Midbrain (tissue), 1 donor: ENCODE data around the gene BRI3BP.
"Not testable (repeated sequence)": the region's sequence is repeated elsewhere in the genome, so short reads cannot be mapped to it uniquely, and the experiment has no call there.

ENCODE experiments used
- DNase-seq: peaks from one replicate; lab custom pipeline; 2025; lab: John Stamatoyannopoulos, UW

Gene BRI3BP

DNA sequence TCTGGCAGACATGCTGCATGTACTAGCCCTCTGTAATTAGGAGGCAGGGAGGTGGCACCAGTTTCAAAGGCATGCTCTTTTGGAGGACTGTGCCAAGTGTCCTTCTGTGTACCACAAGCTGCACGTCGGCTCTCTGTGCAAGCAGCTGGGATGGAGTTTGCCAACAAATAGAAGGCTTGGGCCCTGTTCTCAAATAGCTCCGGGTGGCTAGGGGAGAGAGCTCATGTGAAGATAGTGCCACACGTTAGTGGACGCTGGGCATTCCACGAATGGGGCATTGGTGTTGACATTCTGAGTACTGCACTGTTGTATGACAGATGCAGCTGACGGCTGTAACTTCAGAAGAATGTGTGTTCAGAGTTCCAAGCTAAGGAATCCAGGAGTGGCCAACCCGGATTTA, 76.2 kb downstream of the BRI3BP start:
- no peak for DNase-seq

DNA sequence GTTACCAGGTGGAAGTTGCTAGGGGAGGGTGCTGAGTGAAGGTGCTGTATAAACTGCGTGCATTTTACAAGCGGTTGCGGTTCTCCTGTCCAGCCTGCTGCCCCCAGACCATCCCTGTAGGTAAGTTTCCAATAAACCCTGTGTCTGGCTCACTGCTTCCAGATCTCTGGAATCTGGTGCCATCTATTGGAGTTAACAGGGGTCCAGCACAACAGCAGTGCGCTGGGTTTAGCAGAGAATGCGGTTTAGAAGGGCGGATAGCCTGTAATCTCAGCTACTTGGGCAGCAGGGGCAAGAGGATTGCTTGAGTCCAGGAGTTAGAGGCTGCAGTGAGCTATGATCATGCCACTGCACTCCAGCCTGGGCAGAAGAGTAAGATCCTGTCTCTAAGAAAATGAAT, 76.7 kb downstream of the BRI3BP start:
- DNase-seq = peak; percentile 11

DNA sequence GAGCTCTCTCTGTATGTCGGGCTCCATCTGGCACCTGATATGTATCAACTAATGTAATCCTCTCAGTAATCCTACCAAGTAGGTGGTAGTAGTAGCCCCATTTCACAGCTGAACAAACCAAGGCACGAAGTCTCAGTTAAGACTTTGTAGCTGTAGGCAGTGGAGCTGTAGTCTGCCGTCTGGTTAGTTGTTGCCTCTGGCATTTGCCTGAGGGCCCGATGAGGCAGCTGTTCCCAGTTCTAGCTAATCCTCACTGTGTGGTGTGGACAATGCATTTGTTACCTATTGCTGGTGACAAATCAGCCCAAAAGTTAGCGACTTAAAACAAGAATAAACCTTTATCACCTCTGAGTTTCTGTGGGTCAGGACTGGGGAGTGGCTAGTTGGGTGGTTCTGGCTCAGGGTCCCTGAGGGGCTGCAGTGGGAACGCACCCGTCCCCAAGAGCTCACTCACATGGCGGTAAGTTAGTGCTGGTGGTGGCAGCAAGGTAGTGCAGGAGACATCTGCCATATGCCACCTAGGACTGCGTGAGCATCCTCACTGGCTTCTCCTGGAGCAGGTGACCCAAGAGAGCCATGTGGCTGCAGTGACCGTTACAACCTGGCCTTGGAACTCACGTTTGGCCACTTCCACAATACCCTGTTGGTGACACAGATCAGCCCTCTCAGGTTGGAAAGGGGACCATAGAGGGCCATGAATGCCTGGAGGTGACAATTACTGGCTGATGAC, 77.4 kb downstream of the BRI3BP start:
- no peak for DNase-seq

DNA sequence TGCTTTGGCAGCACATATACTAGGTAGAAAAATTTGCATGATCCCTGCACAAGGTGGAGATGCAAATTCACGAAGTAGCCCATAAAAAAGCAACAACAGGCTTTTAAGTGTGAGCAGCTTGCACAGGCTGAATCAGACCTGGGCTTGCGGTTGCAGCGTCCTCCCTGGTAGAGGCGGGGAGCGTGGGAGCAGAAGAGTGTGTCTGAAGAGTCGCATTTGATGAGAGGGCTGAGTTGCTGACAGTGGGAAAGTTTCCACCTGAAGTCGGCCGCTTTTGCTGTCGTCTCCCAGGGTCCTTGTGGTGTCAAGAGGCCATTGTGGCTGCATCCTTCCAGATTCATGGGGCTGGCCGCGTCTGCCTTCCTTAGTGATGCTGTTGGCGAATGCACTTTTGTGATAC, 78.0 kb downstream of the BRI3BP start:
- no peak for DNase-seq

DNA sequence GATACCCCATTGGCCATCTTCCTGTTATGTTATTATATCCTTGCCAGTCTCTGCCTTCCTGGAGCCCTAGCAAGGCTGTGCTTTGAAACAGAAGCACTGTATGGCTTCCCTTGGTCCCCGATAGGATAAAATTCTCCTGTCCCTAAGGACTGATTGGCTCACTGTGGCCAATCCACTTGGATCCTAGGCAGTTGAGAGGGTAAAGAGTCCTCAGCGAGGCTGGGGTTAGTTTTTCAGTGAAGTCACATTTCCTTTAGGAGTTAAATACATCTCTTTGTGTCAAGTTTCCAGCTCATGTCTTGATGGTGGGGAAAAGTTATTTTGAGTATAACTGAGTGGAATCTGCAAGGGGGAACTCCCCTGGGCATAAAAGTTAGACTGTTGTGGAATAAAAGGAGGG, 79.1 kb downstream of the BRI3BP start:
- DNase-seq = no peak

DNA sequence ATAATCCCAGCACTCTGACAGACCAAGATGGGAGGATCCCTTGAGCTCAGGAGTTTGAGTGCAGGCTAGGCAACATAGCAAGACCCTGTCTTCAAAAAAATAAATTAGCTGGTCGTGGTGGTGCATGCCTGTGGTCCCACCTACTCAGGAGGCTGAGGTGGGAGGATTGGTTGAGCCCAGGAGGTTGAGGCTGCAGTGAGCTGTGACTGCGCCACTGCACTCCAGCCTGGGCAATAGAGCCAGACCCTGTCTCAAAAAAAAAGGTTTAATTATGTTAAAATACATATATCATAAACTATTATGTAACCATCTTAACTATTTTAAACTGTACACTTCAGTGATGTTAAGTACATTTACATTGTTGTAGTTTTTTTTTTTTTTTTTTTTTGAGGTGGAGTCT, 80.8 kb downstream of the BRI3BP start:
- not testable (repeated sequence) for DNase-seq

DNA sequence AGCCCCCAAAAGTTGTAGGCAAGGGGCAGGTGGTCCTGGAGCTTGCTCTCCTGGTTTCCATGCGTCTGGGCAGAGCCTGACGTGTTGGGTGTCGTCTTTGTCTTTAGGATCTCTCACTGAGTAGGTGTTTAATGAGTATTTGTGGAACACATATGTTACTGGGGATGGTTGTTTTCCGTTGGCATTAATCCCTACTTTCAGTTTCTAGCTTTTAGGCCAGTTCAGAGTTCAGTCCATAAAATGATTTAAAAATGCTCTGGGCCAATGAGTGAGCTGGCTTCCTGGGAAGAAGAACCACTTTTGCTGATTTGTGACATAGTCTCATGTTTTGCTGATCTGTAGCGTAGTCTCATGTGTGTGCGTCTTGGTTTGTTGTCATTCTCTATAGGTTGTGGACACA, 82.7 kb downstream of the BRI3BP start:
- DNase-seq = no peak

DNA sequence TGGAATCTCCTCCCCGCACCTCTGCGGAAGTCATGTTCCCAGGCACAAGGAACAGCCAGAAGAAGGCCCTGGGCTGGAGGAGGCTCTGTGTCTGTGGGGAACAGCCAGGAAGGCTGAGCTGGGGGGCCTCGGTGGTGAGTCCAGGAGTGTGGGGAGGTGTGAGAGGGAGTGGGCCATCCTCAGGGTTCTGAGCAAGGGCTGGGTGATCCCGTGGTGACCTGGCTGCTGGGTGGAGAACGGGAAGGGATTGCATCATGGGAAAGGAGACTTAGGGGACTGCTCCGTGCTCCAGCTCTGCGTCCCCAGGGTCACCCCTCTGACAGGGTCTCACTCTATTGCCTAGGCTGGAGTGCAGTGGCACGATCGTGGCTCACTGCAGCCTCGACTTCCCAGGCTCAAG, 85.6 kb downstream of the BRI3BP start:
- no peak for DNase-seq

DNA sequence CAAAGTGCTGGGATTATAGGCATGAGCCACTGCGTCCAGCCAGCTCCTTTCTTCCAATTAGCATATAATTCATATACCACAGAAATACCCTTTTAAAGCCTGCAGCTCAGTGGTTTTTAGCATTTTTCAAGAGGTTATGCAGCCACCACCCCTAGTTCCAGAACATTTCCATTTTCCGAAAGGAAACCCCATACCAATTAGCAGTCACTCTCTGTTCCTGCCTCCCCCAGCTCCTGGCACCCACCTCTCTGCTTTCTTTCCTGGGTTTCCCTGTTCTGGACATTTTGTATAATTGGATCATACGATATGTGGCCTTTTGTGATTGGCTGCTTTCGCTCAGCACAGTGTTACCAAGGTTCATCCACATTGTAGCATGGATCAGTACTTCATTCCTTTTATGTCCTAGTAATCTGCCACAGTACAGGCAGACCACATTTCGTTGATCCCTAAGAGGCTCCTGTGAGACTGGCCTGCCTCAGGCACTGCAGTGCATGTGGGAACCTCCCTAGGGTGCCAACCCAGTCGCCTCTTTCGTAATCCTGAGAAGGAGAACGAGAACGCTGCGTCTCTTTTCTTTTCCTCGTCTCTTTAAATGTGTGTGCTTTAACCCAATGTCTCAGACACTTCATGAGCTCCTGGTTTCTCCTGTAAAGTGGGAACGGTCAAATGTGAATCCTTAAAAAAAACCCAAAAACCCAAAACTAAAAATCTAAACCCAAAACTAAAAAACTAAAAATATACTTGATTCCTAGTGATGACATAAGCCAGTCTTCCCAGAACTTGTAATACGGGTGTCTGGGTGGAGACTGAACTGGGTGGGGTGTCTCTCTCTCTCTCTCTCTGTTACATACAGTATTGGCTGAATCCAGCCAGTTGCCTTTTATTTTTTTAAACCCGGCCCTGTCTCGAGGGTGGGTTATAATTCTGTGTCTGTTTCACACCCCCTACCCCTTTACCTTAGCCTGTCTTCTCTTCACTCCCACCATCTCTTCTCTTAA, 86.5 kb downstream of the BRI3BP start:
- no peak for DNase-seq
